ENCODE measurements around the gene PXDC1. TPM values are rescaled to one million over a fixed set of nuclear protein-coding genes. Genes with fewer than 3 reads are reported as not detected.

Gene PXDC1
- total and polyA plus RNA-seq, 7 donors, result 9.8 to 32.0 (median 22.5) TPM

- ATAC-seq (no peak), DNase-seq (no peak)
- Histone ChIP-seq H3K4me1 (no peaks in the 10 kb centered on the region), H3K9me3 (no peaks in the 10 kb centered on the region), H3K36me3 (ENCODE audit: insufficient read depth in 1 of 2, low read depth in 1 of 2) (no peaks in the 10 kb centered on the region), H3K4me3 (no peak overlapping the region), H3K27ac (no peak overlapping the region), H3K27me3 (ENCODE audit: insufficient read depth in 3 of 3, low read length in 2 of 3) (no peaks in the 10 kb centered on the region)
- 65 to 84% (median 74%) methylated on average over 4 of the region's 4 CpGs for WGBS, 3 donors
- no peak for TF ChIP-seq CTCF (IDR thresholded peaks at IDR 0.05)
- intact Hi-C loops (cut with DNase I), result loop anchor here in 1 of 2 donors (10.0 kb wide), 1 partner anchor 144 kb away; no protein-coding TSS in a partner anchor
Measured at GRCh38 chr6:3708540-3708939, 43.0 kb downstream of the PXDC1 start.

- intact Hi-C loops (cut with DNase I), result loop anchor here in 1 of 2 donors (10.0 kb wide), 1 partner anchor 143 kb away; no protein-coding TSS in a partner anchor
- no peaks in the 10 kb centered on the region for H3K4me1 ChIP-seq
- H3K9me3 ChIP-seq, result no peaks in the 10 kb centered on the region
- no peaks in the 10 kb centered on the region for H3K36me3 ChIP-seq (ENCODE audit: insufficient read depth in 1 of 2, low read depth in 1 of 2)
- DNase-seq (no peak), ATAC-seq (no peak)
- no peak for TF ChIP-seq CTCF (IDR thresholded peaks at IDR 0.05)
- WGBS, 3 donors, result 45 to 68% (median 55%) methylated on average over 10 of the region's 10 CpGs
- H3K4me3 ChIP-seq, result no peak overlapping the region
- H3K27me3 ChIP-seq (ENCODE audit: insufficient read depth in 3 of 3, low read length in 2 of 3), result no peaks in the 10 kb centered on the region
- H3K27ac ChIP-seq, result no peak overlapping the region
Measured at GRCh38 chr6:3707751-3708412, 43.6 kb downstream of the PXDC1 start.

GRCh38 chr6:3707024-3707423 lies 44.5 kb downstream of the PXDC1 start:
- Histone ChIP-seq H3K9me3 (no peaks in the 10 kb centered on the region), H3K4me3 (no peak overlapping the region), H3K4me1 (no peaks in the 10 kb centered on the region), H3K27me3 (ENCODE audit: insufficient read depth in 3 of 3, low read length in 2 of 3) (no peaks in the 10 kb centered on the region), H3K36me3 (ENCODE audit: insufficient read depth in 1 of 2, low read depth in 1 of 2) (no peaks in the 10 kb centered on the region), H3K27ac (no peak overlapping the region)
- WGBS, 3 donors, result 41 to 61% (median 58%) methylated on average over 2 of the region's 2 CpGs
- intact Hi-C loops (cut with DNase I), result loop anchor here in 1 of 2 donors (10.0 kb wide), 1 partner anchor 142 kb away; no protein-coding TSS in a partner anchor
- ATAC-seq (no peak), DNase-seq (no peak)
- TF ChIP-seq CTCF (IDR thresholded peaks at IDR 0.05), result no peak

GRCh38 chr6:3706547-3706946 lies 45.0 kb downstream of the PXDC1 start:
- intact Hi-C loops (cut with DNase I), result loop anchor here in 1 of 2 donors (10.0 kb wide), 1 partner anchor 142 kb away; no protein-coding TSS in a partner anchor
- 86 to 92% (median 89%) methylated on average over 4 of the region's 4 CpGs for WGBS, 3 donors

More at GRCh38 chr6:3706547-3706946, 45.0 kb downstream of the PXDC1 start:
- ATAC-seq (no peak), DNase-seq (no peak)
- Histone ChIP-seq H3K4me3 (no peak overlapping the region), H3K9me3 (no peaks in the 10 kb centered on the region), H3K27ac (no peak overlapping the region), H3K27me3 (ENCODE audit: insufficient read depth in 3 of 3, low read length in 2 of 3) (no peaks in the 10 kb centered on the region), H3K4me1 (no peaks in the 10 kb centered on the region), H3K36me3 (ENCODE audit: insufficient read depth in 1 of 2, low read depth in 1 of 2) (no peaks in the 10 kb centered on the region)
- TF ChIP-seq CTCF (IDR thresholded peaks at IDR 0.05), result no peak
